Type B pancreatic cell (in vitro differentiated cells): ENCODE results near the gene TRIM10. TPM values are rescaled to one million over a fixed set of nuclear protein-coding genes. Genes with fewer than 3 reads are reported as not detected.
A peak's percentile ranks its signal among the peaks of the same experiment; 100 is the strongest.

Source experiments
- DNase-seq: peaks from one replicate; pipeline ENCODE4 v3.0.0; 2021; ENCODE audit warnings: mixed read lengths; ENCODE audit not compliant: unreplicated experiment; ENCODE audit errors: extremely low spot score
- H3K27ac Mint-ChIP-seq: 2 replicates; pipeline ENCODE4 v1.8.0; 2021; ENCODE audit warnings: mild to moderate bottlenecking, mixed read lengths
- H3K27me3 Mint-ChIP-seq: 2 replicates; pipeline ENCODE4 v1.8.0; 2021; ENCODE audit warnings: mixed read lengths
- H3K36me3 Mint-ChIP-seq: 2 replicates; pipeline ENCODE4 v1.8.0; 2021; ENCODE audit warnings: mixed read lengths
- H3K4me1 Mint-ChIP-seq: one replicate; pipeline ENCODE4 v1.8.0; 2021; ENCODE audit warnings: mixed read lengths; ENCODE audit not compliant: unreplicated experiment
- H3K4me3 Mint-ChIP-seq: 2 replicates; pipeline ENCODE4 v1.8.0; 2021; ENCODE audit warnings: mild to moderate bottlenecking, mixed read lengths
- H3K9me3 Mint-ChIP-seq: 2 replicates; pipeline ENCODE4 v1.8.0; 2021; ENCODE audit warnings: mixed read lengths
- CTCF ChIP-seq: fragments of 200-600 bp; sonication (generic); conservative IDR thresholded peaks from 2 replicates; pipeline ENCODE4 v1.5.0; 2021; ENCODE audit warnings: antibody characterized with exemption, mild to moderate bottlenecking
- total RNA-seq: library from RNA; stranded (reverse); gene quantifications from 2 replicates; pipeline ENCODE4 v1.2.1, GENCODE V29; 2021; ENCODE audit warnings: low replicate concordance

The TRIM10 gene
- total RNA-seq, 1 donor from 2014 or later, result not detected

DNA sequence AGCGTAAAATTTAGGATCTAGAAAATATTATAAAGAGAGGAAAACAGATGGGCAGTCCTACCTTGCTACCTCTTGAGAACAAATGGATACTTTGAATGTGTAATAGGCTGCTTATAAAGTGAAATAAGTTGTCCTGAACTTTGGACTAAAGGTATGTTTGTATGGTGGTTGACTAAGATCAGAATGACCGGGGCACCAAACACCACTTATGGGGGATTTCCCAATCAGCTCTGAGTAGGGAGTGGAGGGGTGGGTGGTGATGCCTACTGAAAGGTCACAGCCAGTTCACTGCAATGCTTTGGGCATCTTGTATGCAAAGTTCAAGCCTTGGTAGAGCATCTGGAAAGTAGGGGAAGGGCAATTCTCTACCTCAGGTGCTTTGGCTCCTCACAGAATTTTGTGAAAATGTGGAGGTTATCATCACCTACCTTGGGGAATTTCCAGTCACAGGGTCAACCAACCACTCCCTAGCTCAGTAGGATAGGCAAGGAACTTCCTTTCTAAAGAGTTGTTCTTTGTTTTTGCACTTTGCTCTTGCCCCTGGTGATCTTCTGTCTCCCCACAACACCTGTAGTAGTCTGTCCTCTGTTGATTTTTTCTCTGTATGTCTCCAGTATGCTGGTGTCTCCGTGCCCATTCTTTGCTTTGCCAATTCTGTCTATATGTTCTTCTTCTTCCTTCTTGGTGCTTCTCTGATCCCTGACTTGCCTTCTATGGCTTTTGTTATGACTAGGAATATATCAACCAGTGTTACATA, 47.8 kb downstream of the TRIM10 start, which contains the start of gene TRIM31:
TSS of gene TRIM31 (minus strand) at position 88 of the 757 bp plus-strand sequence. CDS start 285 bp downstream, outside the sequence.
- H3K4me1 Mint-ChIP-seq, result no peaks in the 10 kb centered on the region
- no peak for DNase-seq
- peaks cover 68% of the 10 kb centered on the region for H3K27me3 Mint-ChIP-seq
- H3K36me3 Mint-ChIP-seq, result no peaks in the 10 kb centered on the region
- H3K27ac Mint-ChIP-seq, result no peak within 1 kb of the TSS
- TF ChIP-seq CTCF, result no peak
- no peak within 1 kb of the TSS for H3K4me3 Mint-ChIP-seq
- no peaks in the 10 kb centered on the region for H3K9me3 Mint-ChIP-seq

- Mint-ChIP-seq H3K9me3 (no peaks in the 10 kb centered on the region), H3K4me1 (no peaks in the 10 kb centered on the region), H3K36me3 (no peaks in the 10 kb centered on the region), H3K27me3 (peaks cover 71% of the 10 kb centered on the region), H3K4me3 (no peak overlapping the region), H3K27ac (no peak overlapping the region)
- TF ChIP-seq CTCF, result no peak
- DNase-seq, result no peak
Measured at GRCh38 chr6:30112402-30112994, 48.5 kb downstream of the TRIM10 start.

DNA sequence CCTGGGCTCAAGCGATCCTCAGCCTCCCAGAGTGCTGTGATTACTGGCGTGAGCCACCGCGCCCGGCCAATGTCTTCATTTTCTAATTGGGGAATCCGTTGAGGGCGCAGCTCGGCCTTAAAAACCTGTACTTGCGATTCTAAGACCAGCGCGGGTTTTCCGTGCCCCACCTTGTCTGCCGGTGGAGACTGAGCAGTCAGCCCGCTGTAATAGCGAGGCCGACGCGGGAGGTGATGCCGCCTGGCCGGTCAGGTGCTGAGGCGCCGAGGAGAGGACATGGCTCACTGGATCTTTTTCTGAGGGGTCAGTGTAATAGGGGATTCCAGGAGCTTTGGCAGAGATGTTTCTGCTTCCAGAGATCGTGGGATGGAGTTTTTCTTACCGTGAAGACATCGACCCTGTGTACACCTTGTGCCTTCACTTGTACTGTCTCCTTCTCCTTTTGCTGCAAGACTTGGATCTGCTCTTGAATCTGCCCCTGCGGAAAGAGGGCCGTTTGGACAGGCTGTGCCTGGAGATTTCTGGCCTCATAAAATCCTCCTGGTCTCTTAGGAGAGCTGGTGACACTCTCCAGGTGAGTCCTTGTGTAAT, 49.6 kb downstream of the TRIM10 start:
- H3K4me1 Mint-ChIP-seq, result no peaks in the 10 kb centered on the region
- no peaks in the 10 kb centered on the region for H3K36me3 Mint-ChIP-seq
- DNase-seq, result no peak
- no peaks in the 10 kb centered on the region for H3K9me3 Mint-ChIP-seq
- TF ChIP-seq CTCF, result no peak
- H3K27me3 Mint-ChIP-seq, result peaks cover 81% of the 10 kb centered on the region
- H3K4me3 Mint-ChIP-seq, result no peak overlapping the region
- no peak overlapping the region for H3K27ac Mint-ChIP-seq

DNA sequence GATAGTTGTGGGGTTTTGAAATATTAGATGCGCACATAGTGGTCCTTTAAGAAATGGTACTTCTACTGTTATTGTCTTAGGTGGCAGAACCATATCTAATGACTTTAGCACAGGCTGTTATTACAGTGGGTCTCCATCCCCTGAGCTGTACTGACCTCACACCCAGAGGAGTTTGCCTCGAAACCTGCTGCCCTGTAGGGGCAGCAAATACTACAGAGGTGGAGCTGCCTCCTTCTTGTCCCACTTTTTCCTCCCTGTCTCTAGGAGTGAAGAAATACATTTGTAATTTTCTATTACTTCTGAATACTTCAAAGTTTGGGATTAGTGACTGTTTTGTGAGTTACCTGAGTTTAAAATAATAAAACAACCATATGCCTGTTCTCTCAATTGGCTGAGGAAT, 56.4 kb downstream of the TRIM10 start:
- TF ChIP-seq CTCF, result no peak
- Mint-ChIP-seq H3K27me3 (peaks cover 80% of the 10 kb centered on the region), H3K4me1 (peaks cover 18% of the 10 kb centered on the region), H3K36me3 (no peaks in the 10 kb centered on the region), H3K27ac (no peak overlapping the region), H3K4me3 (no peak overlapping the region), H3K9me3 (no peaks in the 10 kb centered on the region)
- DNase-seq, result no peak

- H3K27me3 Mint-ChIP-seq, result peaks cover 84% of the 10 kb centered on the region
- no peak for TF ChIP-seq CTCF
- DNase-seq, result no peak
- H3K4me3 Mint-ChIP-seq, result peak overlapping the region; percentile 89
- no peaks in the 10 kb centered on the region for H3K36me3 Mint-ChIP-seq
- peaks cover 18% of the 10 kb centered on the region for H3K4me1 Mint-ChIP-seq
- H3K9me3 Mint-ChIP-seq, result no peaks in the 10 kb centered on the region
- H3K27ac Mint-ChIP-seq, result peak overlapping the region; percentile 8
Measured at GRCh38 chr6:30103872-30104179, 57.2 kb downstream of the TRIM10 start.
